Left hindlimb (tissue), 1 donor: ENCODE results near the gene COL13A1.

Source experiments
- DNase-seq: peaks from one replicate; pipeline ENCODE4 v3.0.0-alpha.2; 2018

Gene COL13A1

DNA sequence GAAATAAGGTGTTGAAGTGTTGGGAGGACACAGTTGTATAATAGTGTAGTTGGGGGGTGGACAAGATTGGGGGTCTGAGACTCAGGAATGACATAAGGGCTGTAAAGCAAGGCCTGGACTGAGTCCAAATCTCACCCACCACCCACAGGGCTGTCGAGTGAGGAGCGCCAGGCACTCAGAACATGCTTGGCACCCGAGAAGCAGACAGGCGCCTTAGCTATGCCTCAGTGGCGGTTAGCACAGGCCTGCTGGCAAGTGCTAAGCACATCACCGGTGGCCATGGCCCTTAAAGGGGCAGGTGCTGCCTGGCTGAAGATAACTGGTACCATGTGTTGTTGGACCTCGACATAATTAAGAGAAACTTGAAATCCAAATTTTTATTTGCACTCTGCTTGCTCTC lies 90.7 kb downstream of the COL13A1 start:
- no peak for DNase-seq

DNA sequence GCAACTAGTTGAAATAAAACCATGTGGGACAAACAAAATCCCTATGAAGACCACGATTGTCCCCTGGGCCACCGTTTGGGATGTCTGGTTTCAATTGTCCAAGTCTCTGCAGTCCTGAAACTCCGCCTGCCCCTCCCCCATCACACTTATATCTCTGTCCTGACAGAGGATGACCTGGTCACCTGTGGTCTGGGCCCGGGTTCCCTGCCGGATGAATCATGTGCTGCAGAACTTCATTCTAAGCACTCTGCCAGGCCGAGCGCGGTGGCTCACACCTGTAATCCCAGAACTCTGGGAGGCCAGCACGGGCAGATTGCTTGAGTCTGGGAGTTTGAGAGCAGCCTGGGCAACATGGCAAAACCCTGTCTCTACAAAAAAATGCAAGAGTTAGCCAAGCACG lies 91.1 kb downstream of the COL13A1 start:
- no peak for DNase-seq

DNA sequence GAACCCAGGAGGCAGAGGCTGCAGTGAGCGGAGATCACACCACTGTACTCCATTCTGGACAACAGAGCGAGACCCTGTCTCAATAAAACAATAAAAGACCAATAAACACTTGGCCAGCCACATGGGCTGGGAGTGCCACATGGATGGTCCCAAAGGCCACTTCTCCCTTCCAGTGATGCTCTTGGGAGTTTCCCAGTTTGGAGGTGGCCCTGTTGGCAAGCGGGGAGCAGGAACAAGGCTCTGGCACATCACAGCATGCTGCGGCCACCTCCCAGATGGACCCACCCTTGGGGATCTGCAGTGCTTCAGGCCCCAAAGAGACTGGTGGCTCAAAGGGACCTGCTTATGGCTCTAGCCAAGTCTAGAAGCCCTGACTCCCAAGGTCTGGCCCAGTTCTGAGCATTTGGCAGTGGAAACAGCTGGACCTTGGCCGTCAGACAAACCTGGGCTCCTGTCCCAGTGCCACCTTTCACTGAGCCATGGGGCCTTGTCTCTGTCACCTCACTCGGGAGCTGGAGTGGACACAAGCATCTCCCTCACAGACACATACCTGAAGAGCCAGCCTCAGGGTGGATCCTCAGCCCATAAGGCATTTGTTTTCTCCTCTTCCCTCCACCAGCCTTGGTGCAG lies 91.7 kb downstream of the COL13A1 start:
- no peak for DNase-seq

DNA sequence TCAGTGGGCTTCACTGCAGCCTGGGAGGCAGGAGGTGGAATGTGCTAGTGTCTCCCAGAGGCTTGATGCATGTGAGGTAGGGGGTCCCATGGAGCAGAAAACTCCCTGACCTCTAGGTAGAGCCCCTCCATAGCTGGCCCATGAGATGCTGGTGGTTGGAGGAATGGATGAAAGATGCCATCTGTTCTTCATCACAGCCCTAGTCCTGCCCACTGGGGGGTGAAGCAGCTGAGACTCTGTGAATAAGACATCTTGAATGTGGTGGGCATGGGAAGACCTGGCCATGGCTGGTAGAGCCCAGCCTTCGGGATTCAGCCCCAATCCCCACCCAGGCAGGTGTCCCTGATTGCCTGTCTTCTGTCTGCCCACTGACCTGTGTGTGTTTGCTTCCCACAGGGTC lies 92.5 kb downstream of the COL13A1 start:
- DNase-seq = no peak

DNA sequence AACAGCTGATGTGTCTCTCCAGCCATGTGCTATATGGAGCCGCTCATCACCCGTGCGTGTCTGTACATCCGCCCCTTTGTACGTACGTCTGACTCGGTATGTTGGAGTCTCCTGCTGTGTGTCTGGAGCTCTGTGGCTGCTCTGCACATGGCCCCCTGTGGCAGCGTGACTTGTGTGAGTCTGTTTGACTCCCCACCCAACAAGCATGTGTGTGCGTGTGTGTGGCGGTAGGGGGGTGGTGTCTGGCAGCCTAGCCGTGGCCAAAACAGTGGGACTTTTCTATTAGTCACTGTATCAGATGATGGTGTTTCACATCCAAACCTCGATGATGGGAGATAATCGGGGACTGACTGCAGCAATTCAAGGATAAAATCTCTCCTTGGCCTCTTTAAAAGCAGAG lies 94.1 kb downstream of the COL13A1 start:
- DNase-seq = no peak

DNA sequence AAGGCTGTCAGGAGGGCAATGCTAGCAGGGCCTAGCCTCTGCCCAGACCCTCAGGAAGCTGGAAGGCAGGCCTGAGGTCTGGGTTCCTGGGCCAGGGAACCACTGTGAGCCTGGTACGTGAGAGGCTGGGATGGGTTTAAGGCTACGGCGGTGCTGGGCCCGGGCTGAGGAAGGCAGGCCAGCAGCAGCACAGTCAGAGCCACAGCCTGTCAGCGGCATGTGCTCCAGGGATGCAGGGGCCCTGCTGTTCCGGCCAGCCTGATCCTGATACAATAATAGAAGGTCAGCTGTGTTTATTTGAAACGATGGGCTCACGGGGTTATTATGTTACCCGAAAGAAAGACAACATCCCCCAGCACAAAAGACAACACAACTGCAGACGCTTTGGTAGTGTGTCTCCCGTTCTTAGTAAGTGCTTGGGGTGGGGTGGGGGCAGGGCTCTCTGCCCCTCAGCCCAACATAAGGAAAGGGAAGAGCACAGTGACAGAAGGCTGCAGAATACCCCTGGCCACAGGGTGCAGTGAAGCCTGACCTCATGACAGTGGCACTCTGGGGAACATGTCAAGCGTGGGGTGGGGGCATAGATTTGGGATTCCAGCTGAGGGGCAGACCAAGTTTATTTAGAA lies 95.0 kb downstream of the COL13A1 start:
- DNase-seq = no peak

DNA sequence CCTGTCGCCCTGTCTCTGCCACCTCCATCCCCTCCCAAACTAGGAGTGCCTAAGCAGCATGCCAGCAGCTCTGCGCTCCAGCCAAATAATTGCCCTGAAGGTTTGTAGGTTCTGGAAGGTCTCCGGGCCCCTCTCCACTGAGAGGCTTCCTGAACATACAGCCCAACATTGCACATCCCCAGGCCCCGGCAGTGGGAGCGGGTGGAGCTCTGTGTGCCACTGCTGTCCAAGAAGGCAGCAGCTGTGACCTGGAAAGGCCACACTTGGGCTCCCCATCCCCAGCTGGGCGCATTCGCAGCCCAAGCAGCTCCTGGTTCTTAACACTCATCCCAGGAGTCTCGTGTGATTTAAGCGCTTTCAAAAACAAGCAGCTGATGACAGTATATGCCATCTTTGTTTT lies 95.7 kb downstream of the COL13A1 start:
- no peak for DNase-seq

DNA sequence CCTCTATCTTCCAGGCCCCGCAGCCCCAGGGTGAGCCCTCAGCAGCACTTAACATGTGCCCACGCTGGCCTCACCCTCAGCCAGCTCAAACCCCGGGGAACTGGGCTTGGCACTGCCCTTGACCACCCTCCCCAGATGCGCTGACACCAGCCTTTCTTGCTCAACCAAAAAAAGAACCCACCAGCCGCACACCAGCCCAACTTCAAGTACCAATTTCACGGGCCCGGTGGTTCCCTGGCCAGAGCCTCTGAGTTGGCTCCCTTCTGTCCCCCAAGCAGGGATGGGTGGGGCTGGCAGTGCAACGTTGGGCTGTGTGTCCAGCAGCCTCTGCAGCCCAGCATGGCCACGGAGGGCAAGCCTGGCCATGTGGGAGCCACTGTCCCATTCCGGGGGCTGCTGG lies 96.3 kb downstream of the COL13A1 start:
- DNase-seq = no peak

DNA sequence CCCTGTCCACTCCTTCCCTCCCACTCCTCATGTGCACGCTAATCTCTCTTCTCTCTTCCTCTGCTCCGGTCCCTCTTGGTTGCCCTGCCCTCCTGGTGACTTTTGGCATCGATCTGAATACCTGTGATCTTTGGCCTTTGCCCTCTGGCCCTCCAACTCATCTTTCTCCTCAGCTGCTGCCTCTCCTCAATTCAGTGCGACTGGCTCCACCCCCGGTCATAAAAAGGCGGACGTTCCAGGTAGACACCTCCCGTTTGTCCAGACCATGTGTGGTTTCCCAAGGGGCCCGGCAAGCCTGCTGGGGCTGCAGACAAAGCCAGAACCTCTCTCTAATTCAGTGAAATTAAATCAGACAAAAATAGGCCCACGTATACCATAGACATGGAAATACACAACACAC lies 96.8 kb downstream of the COL13A1 start:
- DNase-seq = no peak

DNA sequence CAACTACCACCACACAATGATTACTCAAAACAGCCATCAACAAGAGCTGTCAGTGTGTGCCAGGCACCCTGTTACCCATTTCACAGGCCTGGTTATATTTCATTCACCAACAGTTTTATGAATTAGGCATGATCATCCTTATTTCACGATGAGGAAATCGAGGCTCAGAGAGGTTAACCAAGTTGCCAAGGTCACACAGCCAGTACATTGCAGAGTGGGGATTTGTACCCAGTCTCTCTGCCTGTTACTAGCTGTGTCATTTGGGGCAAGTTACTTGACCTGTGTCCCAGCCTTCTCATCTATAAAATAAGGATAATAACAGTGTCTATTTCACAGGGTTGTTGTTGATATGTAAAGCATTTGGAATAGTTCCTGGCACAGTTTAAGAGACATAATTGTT lies 97.2 kb downstream of the COL13A1 start:
- no peak for DNase-seq

DNA sequence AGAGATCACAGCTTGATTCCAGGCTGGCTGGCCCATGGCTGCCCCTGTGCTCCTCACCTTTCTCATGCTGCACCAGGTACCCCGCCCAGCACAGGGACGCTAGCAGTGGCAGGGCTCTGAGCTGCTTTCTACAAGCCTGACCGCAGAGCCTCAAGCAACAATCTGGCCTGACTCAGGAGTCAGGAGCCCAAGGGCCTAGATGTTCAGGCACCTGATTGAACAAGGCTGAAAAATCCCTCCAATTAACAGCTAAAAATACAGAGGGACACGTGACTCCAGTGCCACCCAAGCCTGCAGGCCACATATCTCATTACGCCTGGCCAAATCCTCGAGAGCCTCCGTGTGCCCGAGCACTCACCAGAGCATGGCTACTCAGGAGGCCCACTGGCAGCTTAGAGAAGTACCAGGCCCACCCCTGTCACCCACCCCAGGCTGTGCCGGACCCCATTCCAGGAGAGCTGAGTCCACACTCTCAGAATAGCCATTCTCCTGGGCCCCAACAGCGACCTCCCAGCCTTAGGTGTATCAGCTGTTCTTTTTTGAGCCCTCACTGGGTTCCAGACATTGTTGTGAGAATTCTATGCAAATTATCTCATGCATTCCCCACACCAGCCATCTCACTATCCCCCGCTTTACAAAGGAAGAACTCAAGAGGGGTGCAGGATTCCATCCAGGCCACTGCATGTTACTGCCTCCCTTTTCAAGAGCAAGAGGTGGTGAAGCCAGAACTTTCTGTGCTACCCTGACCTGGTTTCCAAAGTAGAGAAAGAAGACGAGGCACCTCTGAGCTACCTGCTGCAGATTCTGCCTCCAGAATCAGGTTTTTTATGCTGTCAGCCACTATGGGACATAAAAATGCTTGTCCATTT lies 98.3 kb downstream of the COL13A1 start:
- no peak for DNase-seq

DNA sequence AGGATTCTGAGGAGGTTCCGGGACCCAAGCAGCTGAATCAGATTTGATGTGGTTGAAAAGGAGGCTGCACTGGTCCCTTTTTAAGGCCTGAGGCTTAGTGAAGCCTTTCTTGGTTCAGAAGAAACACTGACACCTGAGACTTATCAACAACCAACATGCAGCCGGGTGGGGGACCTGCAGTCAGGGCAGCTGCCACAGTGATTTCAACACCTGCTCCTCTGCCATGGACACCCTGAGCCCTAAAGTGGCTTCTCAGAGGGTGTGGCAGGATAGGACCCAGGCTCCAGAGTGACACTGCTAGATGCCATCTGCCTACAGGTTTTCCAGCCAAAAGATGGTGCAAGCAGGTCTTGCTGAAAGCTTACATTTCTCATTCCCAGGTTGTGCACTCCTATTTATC lies 99.3 kb downstream of the COL13A1 start:
- no peak for DNase-seq

DNA sequence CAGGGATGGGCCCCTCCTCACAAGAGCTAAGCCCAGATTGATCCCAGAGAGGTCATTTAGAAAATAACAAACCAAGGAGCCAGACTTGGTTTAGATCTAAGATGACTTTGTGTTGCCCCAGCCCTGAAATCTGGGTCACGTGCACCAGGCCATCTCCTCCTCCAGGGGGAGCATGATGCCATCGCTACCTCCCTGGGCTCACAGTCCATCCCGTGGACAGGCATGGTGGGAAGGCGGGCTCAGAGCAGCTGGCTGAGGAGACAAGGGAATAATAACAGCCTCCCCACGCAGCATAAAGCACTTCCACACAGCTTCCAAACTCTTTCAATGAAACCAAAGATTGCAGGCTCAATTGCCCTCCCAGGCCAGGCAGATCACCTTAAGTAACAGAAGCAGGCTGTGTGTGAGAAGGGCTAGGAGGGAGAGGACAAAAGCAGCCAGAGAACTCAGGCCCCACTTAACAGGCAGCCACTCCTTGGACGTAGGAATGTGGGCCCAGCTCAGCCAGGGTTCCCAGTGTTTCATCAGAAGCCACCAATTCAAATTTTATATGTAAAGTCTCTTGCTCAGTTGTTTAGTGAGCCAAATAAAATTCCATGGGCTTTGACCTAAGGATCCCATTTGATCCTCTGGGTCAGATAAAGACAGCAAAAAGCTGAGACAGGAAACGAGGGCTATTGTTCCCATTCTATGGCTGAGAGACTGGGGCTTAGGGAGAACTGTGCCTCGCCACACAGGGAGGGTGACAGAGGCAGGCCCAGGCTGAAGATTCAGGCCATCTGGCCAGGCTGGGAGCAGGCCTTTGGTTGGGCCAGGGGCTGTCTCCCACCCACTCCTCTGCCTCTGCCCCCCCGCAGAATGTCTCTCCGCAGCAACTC lies 100.2 kb downstream of the COL13A1 start:
- no peak for DNase-seq

DNA sequence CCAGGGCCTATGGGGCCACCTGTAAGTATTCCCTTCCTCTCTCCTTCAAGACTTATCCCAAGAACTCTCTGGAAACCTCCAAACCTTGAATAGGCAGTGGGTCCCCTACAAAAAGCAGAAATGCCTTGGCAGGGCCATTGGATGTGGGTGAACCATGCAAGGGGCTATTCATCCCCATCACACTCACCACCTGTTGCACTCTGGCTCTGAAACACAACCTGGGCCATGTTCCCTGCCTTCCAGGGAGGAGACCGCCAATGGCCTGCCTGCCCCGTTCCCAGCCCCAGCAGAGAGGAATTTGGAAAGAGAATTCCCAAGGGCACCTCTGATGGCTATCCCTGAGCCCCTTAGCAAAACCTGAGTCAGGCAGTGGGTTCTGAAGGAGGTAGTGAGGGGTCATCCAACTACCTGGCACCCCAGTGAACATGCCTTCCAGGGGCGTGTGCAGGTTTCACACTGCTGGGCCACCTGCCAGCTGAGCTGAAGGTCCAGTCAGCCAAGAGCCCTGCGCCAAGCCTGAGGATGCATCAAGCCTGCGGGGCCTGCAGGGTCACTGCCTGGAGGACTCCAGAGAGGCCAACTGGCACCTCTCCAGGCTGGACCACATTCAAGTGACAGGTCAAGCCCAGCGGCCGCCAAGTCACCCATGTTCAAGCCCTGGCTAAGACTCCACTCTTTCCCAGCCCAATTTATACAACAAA lies 101.3 kb downstream of the COL13A1 start:
- DNase-seq = no peak

DNA sequence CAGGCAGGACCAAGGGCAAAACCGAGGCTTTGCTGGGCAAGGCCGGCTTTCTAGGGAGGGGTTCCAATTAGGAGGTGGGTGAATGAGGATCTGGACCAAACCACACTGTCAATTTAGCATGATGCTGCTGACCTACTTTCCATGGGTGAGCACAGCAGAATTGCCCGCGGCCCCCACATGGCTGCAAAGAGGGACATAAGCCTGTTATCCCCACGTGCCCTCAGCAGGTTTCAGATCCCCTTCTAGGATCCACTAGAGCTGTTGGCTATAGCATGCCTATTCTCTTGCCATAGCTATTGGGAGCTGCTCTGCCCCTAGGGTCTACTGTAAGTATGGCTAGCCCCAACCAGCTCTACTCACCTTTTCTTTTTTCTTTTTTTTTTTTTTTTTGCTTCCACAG lies 102.8 kb downstream of the COL13A1 start:
- DNase-seq = no peak

DNA sequence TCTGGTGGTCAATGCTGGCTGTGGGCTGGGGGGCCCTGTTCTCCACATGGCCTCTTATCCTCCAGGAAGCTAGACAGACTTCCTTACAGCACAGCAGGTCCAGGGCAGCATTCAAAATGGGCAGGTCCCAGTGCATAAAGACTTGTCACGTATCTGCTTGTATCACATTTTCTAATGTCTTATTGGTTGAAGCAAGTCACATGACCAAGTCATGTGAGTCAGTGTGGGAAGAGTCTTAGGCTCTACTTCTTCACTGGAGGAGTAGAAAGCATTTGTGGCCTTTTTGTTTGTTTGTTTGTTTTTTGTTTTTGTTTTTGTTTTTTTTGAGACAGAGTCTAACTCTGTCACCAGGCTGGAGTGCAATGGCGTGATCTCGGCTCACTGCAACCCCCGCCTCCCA lies 104.7 kb downstream of the COL13A1 start:
- no peak for DNase-seq

DNA sequence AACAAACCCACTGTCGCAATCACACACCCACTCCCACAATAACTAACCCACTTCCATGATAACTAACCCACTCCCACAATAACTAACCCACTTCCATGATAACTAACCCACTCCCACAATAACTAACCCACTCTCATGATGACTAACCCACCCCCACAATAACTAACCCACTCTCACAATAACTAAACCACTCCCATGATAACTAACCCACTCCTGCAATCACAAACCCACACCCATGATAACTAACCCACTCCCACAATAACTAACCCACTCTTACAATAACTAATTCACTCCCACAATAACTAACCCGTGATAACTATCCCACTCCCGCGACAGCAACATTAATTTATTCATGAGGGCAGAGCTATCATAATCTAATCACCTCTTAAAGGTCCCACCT lies 105.8 kb downstream of the COL13A1 start:
- DNase-seq = no peak

DNA sequence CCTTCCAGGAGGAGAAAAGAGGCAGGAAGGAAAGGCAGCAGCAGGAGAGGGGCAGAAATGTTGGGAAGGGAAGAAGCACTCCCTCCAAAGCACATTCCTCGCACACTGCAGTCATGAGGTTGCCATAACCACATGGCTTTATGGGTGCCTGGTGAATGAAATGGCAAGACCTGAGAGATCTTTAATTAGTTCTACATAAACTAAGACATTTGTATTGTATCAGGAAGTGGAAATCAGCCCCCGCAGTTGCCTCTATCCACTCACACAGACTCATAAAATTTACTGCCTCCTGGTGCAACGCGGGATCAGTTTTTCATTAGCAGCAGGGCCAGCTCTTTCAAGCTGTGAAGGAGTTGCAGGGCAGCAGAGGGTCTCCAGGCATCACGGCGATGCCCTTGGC lies 106.4 kb downstream of the COL13A1 start:
- no peak for DNase-seq

DNA sequence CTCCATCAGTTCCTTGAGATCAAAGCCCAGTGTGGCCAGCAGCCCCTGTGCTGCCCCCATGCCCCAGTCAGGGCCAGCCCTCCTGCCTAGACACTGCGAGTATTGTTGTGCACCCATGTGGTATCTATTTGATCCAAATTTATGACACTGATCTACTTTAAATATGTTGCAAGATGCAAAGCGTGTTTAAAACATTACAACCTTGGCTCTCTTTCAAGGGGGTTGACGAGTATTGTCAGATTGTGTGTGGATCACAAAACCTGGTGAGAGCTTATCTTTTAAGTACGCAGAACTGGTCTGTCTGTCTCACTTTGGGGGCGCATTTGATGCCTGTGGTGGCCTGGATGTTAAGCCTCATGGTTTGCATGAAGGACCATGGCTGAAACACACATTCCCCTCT lies 108.9 kb downstream of the COL13A1 start:
- no peak for DNase-seq

DNA sequence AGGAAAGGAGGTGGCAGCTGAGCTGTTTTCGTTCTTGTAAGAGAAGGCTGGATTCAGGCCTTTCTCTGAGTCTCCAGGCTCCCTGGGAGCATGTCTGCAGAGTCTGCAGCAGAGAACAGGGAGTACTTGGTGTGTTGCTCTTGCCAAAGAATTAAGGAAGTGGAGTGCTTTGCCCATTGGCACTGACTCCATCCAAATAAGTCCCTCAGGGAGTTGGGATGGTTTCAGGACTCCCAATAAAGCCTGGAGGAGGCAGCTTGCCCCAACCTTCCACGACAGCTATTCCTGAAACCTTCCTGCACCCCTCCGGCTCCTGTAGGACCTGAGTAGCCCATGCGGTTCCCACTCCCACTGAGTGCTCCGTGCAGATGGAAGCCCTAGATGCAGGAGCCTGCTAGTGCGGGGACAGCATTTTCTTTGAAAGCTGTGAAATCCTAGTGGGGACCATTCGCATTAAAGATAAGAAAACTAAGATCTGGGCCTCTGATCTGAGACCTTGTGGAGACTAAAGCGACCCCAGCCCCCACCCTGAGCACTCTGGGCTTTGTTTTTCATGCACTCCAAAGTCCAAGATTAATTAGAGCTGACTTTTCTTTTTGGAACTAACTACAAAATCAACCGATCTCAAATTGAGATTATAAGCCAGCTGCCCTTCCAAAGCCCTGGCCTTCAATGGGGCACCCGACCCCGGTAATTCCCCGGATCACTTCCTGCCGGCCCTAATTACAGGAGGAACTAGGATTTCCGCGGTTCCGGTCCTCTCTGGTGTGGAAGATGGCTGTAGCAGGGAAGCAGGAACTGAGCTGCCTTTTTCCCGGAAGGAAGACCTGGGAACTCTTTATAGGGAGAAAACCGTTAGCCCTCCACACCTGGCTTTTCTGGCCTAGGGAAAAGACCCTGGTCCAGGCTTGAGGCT lies 110.2 kb downstream of the COL13A1 start:
- no peak for DNase-seq

DNA sequence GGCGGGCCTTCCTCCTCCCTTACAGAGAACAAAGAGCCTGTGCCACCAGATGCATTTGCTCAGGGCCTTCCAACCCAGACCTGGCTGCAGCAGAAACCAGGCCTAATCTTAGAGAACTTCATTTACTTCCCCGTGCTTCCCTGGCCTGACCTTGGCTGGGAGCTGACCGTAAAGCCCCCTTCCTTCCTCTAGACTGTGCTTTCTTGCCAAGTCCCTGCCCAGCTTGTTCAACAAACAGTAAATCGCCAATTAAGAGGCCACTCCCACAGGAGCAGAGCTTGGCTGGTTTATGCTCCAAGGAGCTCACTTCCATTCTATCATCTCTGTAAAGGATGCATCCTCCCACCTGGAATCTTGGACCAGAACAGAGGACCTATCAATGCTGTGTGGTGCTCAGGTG lies 110.9 kb downstream of the COL13A1 start:
- DNase-seq = no peak
